Ishikawa (cell line): ENCODE results near the gene MAPK12.

ENCODE experiments used
- CREB1 ChIP-seq: IDR thresholded peaks from 2 replicates; pipeline ENCODE4 v1.6.1; 2012; ENCODE audit warnings: low read depth
- EP300 ChIP-seq: IDR thresholded peaks from 2 replicates; pipeline ENCODE4 v1.6.1; 2012; ENCODE audit warnings: borderline replicate concordance
- FOXM1 ChIP-seq: IDR thresholded peaks from 2 replicates; pipeline ENCODE4 v1.6.1; 2012; ENCODE audit warnings: low read depth, borderline replicate concordance
- REST ChIP-seq: IDR thresholded peaks from 2 replicates; pipeline ENCODE4 v1.6.1; 2012; ENCODE audit warnings: low read depth, mild to moderate bottlenecking

- no peak for TF ChIP-seq CREB1
- TF ChIP-seq EP300 = no peak
- TF ChIP-seq REST = peak; percentile 98
- no peak for TF ChIP-seq FOXM1
These were observed 9.3 kb upstream of the MAPK12 start for GRCh38 chr22:50270666-50271394.
